Stimulated activated naive CD8-positive, alpha-beta T cell treated with anti-CD3 and anti-CD28 coated beads, Interleukin-15, amount 100 ng/mL, for 72 hours (primary cell): Measurements from ENCODE around the gene CCDC34.
A peak's percentile ranks its signal among the peaks of the same experiment; 100 is the strongest.

Source experiments
- ATAC-seq: fragments of 150-1000 bp; cut with Tn5 transposase; 2 replicates; pipeline ENCODE4 v1.10.0; 2021; ENCODE audit warnings: mild to moderate bottlenecking, moderate library complexity
- DNase-seq, 2 donors: peaks; one replicate each; pipeline ENCODE4 v3.0.0; 2021 to 2022
- H3K27ac Mint-ChIP-seq, 2 donors: one replicate each; pipeline ENCODE4 v1.8.0; 2022; ENCODE audit warnings: mild to moderate bottlenecking in 2 of 2, mixed read lengths in 2 of 2, moderate library complexity in 2 of 2
- H3K27me3 Mint-ChIP-seq: one replicate; pipeline ENCODE4 v1.8.0; 2022; ENCODE audit warnings: mixed read lengths
- H3K4me1 Mint-ChIP-seq: one replicate; pipeline ENCODE4 v1.8.0; 2022; ENCODE audit warnings: mild to moderate bottlenecking, mixed read lengths
- H3K4me3 Mint-ChIP-seq, 2 donors: one replicate each; pipeline ENCODE4 v1.8.0; 2022; ENCODE audit warnings: mild to moderate bottlenecking in 2 of 2, mixed read lengths in 2 of 2, moderate library complexity in 1 of 2
- H3K9me3 Mint-ChIP-seq, 2 donors: one replicate each; pipeline ENCODE4 v1.8.0; 2022; ENCODE audit warnings: mixed read lengths in 2 of 2

CCDC34 gene

DNA sequence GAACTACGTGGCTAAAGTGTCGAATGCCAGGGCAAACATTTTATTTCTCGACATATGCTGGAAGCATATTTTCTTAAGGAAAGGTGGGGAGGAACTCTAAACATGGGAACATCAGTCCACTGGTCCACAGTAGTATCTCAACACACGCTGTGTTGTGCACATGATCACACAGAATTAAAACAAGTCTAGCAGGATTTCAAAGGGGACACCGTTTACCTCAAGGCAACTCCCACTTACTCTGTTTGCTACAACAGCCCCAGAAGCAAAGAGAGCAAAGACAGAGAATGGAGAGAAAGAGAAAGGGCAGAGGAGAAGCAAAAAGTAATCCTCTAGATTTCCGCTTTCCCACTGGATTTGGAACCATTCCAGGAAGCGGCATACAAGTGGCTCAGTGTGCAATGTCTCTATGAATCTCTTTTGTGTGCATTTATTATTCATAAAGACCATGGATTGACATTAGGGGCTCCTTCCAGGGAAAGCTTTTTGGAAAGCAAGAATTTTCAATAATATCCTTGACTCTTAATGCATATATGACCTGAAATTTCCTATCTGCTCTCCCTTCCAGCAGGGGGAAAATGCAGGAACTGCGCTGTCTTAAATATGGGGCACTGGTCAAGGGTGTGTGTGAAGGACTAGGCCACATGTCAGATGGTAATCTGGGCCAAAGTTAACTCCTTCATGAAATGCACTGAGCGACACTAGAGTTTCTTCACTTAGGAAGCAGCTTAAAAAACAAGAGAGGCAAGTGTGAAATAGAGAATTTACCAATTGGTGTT lies 34.8 kb upstream of the CCDC34 start:
- H3K4me3 Mint-ChIP-seq: no peak overlapping the region
- DNase-seq (no peak), ATAC-seq (no peak)
- no peak overlapping the region for H3K27ac Mint-ChIP-seq
- peaks cover 8% of the 10 kb centered on the region for H3K27me3 Mint-ChIP-seq
- H3K9me3 Mint-ChIP-seq: no peaks in the 10 kb centered on the region
- no peaks in the 10 kb centered on the region for H3K4me1 Mint-ChIP-seq

DNA sequence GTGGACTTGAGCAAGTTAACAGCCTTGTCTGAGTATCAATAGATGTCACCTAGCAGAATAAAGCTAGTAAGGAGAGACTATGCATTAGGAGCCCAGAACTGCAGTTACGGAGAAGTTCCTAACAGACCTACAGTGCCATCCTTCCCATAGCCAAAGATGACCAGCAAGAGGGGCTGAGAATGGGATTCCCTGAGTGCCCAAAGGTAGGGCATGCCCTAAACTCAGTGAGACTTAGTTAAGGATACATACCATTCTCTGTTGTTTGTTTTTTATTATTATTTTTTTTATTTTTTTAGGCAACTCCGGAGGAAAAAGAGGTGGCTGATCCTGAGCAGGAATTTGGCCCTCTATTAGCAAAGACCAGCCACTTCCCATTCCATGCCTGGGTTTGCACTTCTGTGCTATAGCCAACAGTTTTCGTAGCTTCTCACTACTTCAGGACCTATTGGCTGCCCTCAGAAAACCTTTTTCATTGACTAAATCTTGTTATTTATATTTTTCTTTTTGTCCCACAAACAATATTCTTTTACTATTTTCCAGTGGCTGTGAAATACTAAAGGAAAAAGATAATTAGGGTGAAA lies 33.3 kb upstream of the CCDC34 start:
- H3K4me1 Mint-ChIP-seq: no peaks in the 10 kb centered on the region
- DNase-seq (no peak), ATAC-seq (no peak)
- no peak overlapping the region for H3K27ac Mint-ChIP-seq
- no peak overlapping the region for H3K4me3 Mint-ChIP-seq
- H3K27me3 Mint-ChIP-seq: peaks cover 8% of the 10 kb centered on the region
- H3K9me3 Mint-ChIP-seq: no peaks in the 10 kb centered on the region

DNA sequence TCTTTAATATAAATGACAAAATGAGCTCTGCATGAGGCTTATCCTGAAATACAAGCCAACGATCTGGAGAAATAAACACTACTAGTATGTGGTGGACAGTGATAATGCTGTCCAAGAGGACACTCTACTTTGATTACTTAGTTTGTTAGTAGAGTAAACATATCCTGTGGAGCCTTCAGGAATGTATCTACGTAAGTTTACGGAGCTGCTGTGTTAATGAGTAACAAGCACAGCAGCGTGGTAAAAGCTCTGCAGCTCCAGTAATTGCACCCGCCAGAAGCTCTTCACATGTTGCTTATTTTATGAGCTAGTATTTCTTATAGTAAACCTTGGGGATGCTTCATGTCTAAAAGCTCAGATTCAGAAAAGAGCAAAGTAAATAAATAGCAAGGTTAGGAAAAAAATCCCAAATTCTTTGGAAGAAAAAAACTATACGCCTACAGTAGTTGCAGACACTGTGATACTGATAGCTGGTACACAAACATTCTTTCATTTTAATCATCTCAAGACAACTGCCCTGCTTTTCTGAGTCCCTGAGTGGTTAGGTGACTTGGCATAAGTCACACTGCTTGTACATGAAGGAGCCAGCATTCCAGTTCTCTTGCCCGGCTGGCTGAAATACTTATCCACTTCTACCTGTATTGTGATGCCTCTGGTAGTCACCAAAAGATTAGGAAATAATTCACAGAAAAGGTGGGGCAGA lies 32.7 kb upstream of the CCDC34 start:
- no peak for DNase-seq
- no peaks in the 10 kb centered on the region for H3K9me3 Mint-ChIP-seq

DNA sequence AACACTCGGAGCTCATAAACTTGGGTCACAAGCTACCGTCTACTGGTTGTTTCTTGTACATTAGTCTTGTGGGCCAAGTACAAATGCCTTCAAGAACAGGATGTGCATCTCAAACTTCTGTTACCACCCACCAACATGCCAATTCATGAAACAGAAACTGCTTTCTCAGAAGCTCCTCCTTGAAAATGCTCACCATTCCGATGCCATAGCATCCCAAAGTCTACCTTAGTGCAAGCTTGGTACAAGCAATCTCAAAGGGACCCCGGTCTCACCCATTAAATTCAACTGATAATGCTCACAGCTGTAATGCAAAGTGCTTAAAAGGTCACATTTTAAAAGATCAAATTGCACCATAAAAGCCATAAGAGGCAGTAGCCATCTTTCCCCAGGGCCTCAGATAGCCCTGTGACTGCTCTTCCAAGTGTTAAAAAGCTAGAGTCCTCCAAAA lies 31.8 kb upstream of the CCDC34 start:
- DNase-seq (no peak), ATAC-seq (no peak)
- H3K4me1 Mint-ChIP-seq: no peaks in the 10 kb centered on the region
- H3K27ac Mint-ChIP-seq: no peak overlapping the region
- no peaks in the 10 kb centered on the region for H3K9me3 Mint-ChIP-seq
- no peak overlapping the region for H3K4me3 Mint-ChIP-seq
- peaks cover 8% of the 10 kb centered on the region for H3K27me3 Mint-ChIP-seq

More for the DNA sequence above, 32.7 kb upstream of the CCDC34 start:
- Mint-ChIP-seq H3K27me3 (peaks cover 8% of the 10 kb centered on the region), H3K4me1 (no peaks in the 10 kb centered on the region), H3K4me3 (no peak overlapping the region), H3K27ac (no peak overlapping the region)
- no peak for ATAC-seq

DNA sequence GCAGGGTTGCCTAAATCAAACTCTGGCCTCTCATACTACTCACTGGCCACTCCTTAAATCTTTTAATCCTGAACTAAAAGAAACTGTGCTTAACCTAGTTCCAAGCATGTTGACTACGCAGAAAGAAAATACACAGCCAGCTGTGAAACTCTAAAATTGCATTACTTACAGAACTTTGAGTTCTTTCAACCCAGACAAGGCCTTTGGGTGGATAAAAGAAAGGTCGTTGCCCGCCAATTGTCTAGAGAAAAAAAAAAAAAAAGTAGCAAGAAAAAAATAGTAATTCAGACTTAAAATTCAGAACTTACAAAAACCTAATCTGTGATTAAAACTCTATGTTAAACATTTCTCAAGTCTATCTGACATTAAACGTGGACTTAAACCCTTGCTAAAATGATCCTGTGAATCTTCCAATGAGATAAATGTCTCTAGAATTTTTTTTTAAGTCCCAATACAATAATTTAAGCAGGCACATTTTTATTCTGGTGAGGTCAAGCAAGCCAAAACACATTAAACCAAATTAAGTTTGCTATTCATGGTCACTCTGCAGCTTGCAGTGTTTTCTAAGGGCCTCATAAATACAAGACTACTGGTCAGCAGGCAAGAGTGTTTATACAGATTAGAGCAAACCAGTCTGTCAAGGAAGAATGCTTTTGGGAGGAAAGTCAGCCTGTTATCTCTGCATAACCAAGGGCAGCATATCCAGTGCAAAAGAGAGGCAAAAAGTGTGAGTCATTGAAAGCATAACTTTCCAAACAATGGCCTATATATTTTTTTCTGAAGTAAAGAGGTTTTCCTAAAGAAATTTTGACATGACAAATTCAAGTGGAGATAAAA lies 29.5 kb upstream of the CCDC34 start:
- Mint-ChIP-seq H3K4me3 (no peak overlapping the region), H3K27me3 (peaks cover 6% of the 10 kb centered on the region), H3K4me1 (peaks cover 6% of the 10 kb centered on the region), H3K27ac (no peak overlapping the region), H3K9me3 (no peaks in the 10 kb centered on the region)
- ATAC-seq: no peak
- no peak for DNase-seq

DNA sequence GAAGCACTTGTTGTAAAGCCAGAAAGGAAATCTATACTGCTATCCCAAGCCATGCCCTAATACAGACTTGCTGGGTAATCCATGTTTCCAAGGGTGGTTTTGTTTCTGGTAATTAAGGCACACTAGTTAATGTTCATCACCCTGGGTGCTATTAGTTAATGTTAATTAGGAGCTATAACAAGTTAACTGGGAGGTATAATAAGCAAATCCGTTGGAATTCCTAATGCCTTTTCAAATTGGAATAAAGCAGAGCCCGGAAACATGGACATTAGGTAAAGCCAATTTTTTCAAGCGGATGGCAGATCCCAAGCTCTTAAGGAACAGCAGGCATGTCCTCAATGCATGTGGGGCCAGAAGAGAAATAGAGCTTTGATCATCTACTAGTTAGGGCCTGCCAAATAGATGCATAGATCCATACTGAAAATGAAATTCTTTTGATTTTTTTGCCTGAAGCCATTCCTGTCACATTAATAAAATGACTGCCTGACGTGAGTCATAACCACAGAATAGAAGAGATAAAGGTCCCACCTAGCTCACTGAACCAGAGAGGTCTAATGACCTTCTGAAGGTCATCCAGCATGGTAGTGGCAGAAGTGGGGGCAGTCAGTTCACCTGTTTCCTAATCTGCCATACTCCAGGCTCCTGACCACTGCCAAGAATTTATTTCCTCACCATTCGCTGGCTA lies 28.5 kb upstream of the CCDC34 start:
- Mint-ChIP-seq H3K27ac (no peak overlapping the region), H3K27me3 (peaks cover 7% of the 10 kb centered on the region), H3K4me3 (no peak overlapping the region), H3K4me1 (peaks cover 6% of the 10 kb centered on the region), H3K9me3 (no peaks in the 10 kb centered on the region)
- DNase-seq (no peak), ATAC-seq (no peak)

DNA sequence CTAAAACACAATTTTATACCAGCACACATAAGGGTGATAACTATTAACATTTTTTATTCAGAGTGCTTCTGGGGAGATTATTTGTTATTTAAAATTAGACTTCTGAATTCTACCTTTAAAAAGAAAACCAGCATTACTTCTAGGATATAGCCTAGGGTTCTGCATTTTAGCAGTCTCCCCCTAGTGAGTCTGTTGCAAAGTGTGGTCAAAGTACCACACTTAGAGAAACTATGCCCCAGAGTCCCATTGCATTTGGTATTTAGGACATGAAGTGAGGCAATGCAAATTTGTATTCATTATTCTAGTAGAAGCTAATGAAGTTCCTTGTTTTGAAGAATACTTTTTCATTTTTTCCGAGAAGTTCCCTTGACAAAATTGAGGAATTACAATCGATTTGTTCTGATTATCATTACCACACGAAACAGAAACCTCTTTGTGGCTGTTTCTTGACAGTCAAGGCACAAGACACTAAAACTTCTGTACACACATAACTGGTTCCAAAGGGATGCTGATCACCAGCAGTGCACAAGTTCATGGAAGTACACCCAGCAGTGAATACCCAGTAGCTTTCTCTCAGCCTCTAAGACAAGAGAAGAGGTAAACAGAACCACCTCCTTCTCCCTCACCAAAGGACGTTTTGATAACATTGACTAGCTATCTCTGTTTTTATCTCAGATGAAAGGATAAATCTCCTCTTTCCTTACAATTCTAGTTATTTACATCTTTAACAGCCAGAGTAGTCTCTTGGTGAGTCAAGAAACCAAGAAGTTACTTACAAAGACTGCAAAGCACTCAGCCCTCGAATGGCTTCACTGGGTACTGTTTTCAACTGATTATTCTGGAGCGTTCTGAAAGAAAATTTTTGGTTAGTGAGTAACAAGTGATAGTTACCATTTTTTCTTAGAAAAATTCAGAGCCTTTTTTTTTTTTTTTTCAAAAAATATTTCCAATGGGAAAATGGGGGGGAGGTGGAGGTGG lies 27.6 kb upstream of the CCDC34 start:
- DNase-seq (no peak), ATAC-seq (no peak)
- Mint-ChIP-seq H3K27me3 (peaks cover 7% of the 10 kb centered on the region), H3K27ac (no peak overlapping the region), H3K4me1 (peaks cover 6% of the 10 kb centered on the region), H3K4me3 (no peak overlapping the region), H3K9me3 (no peaks in the 10 kb centered on the region)

DNA sequence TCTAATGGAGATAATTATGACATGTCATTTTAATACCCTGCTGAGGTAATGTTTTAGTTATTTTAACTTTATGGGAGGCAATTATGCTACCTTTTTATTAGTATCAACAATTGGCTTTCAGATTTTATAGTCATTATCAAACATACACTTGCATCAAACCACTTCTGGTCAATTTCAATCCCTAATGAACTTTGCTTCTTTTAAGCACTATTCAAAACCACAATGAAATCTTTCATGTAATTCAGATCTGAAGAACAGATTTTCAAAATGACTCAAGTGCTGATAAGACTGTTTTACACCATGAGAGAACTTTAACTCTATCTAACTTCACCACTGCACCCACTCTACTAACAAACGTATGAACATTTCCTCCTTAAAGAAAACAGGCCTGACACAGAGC lies 25.9 kb upstream of the CCDC34 start:
- no peak for DNase-seq
- Mint-ChIP-seq H3K4me1 (peaks cover 6% of the 10 kb centered on the region), H3K9me3 (no peaks in the 10 kb centered on the region), H3K27me3 (peaks cover 7% of the 10 kb centered on the region), H3K27ac (no peak overlapping the region), H3K4me3 (no peak overlapping the region)
- no peak for ATAC-seq

DNA sequence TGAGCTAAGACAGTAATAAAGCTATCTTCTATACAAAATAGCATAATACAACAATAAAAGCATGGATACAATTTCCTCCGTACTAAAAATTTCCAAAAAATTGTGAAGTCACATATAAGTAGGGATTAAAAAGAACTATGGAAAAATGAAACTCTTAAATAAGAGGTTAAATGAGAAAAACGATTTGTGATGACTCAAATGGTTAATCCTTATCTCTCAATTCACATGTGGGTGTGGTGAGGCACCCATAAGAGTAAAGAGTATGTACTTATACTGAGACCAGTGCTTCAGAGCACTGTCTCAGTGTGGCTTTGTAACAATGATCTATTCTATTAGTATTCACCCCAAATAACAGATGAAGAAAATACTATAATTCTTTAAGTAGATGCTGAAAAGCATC lies 25.0 kb upstream of the CCDC34 start:
- no peak for DNase-seq
- Mint-ChIP-seq H3K4me3 (no peak overlapping the region), H3K4me1 (peaks cover 6% of the 10 kb centered on the region), H3K9me3 (no peaks in the 10 kb centered on the region), H3K27me3 (peaks cover 7% of the 10 kb centered on the region), H3K27ac (no peak overlapping the region)
- ATAC-seq: peak; percentile 59

DNA sequence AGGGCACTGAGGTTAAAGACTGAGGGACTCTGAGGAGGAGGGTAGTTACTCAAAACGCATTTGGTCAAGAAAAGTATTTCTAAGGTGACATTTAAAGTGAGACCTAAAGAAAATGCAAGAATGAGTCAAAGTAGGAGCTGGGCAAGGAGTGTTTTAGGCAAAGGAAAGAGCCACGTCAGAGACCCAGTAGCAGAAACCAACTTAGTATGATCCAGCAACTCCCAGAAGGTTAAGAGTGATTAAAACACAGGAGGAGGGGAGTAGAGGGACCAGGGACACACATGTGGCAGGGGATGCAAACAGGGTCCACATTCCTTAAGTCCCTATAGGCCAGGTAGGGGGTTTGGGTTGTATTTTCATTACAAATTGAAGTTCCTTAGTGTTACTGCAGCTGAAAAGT lies 24.3 kb upstream of the CCDC34 start:
- H3K4me3 Mint-ChIP-seq: no peak overlapping the region
- H3K27ac Mint-ChIP-seq: no peak overlapping the region
- DNase-seq: no peak
- ATAC-seq: no peak
- peaks cover 6% of the 10 kb centered on the region for H3K4me1 Mint-ChIP-seq
- H3K27me3 Mint-ChIP-seq: peaks cover 7% of the 10 kb centered on the region
- H3K9me3 Mint-ChIP-seq: no peaks in the 10 kb centered on the region

DNA sequence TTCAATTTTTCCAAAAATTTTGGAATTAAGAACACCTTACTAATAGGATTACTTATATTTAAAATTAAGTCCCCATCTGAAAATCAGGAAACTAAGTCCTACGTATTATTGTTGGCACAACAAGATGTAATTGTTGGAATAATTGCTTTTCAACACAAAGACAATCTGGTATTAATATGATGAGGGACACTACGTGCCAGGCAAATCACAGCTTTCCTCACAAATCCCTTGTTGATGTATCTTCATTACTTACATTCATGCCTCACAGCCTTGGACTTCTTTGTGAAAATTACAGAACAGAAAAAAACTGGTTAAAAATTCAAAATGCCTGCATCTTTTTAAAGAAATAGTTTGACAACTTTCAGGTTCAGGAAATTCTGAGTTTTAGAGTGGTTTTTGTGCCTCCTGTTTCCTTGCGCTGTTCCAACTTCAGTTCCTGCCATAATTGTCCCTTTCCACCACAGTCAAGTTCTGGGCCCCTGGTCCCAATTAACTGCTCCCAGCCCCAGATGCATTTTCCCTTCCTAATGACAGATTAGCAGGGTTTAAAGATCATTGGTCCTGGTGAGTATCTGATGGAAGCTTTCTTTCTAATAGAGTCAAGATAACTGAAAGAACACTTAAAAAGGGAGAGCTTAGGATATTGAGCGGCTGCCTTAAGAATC lies 23.3 kb upstream of the CCDC34 start:
- Mint-ChIP-seq H3K4me3 (no peak overlapping the region), H3K4me1 (peaks cover 6% of the 10 kb centered on the region), H3K27ac (no peak overlapping the region), H3K27me3 (peaks cover 7% of the 10 kb centered on the region), H3K9me3 (no peaks in the 10 kb centered on the region)
- DNase-seq (no peak), ATAC-seq (no peak)

DNA sequence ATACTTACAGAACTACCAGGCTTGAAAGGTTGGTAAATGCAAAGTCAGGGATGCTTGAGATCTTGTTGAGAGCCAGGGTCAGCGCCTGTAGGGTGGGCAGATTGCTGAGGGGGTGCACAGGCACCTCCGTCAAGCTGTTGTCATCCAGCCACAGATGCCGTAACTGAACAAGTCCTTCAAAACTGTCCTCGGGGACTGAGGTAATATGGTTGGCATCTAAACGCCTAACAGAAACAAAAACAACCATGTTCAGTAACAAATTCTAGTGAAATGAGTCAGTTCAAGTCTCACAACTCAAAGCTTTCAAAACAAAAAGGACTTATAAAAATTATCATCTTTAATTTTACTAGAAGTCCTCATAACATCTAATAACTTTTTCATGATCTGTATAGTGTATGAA lies 22.2 kb upstream of the CCDC34 start:
- H3K27me3 Mint-ChIP-seq: peaks cover 7% of the 10 kb centered on the region
- ATAC-seq (no peak), DNase-seq (no peak)
- H3K9me3 Mint-ChIP-seq: no peaks in the 10 kb centered on the region
- no peak overlapping the region for H3K4me3 Mint-ChIP-seq
- H3K27ac Mint-ChIP-seq: no peak overlapping the region
- peaks cover 6% of the 10 kb centered on the region for H3K4me1 Mint-ChIP-seq

DNA sequence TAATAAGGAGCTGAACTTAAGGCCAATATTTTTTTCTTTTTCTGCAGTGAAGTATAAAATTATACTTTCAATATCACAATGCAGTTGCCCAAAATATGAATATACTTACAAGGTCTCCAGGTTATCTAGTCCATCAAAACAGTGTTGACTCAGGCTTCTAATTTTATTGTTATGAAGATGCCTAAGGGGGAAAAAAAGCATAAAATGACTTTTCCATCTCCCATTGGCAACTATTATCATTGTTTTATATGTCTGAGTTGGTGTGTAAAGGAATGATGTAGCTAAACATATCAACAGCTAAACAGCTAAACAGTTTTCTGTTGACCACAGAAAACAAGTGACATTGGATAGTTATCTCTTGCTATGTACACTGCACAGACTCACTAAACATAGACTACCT lies 21.2 kb upstream of the CCDC34 start:
- Mint-ChIP-seq H3K27ac (no peak overlapping the region), H3K9me3 (no peaks in the 10 kb centered on the region), H3K27me3 (peaks cover 7% of the 10 kb centered on the region), H3K4me1 (peaks cover 5% of the 10 kb centered on the region), H3K4me3 (no peak overlapping the region)
- no peak for DNase-seq
- no peak for ATAC-seq

DNA sequence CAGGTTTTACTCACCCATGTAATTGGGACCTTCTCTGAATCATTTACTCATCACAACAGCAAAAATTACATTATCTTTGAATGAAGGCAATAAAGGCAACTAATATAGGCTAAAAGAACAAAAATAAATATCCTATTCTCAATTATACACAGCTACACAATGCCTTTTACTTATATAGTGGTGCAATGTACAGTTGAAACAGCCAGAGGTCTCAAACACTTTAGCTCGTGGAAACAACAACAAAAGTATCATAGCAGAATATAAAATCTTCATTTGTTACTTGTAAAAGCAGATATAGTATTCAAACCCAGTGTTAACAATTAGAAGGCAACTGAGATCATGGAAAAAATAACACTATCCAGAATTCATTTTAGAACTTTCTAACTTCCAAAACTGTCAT lies 20.6 kb upstream of the CCDC34 start:
- no peak for DNase-seq
- H3K27ac Mint-ChIP-seq: no peak overlapping the region
- H3K4me3 Mint-ChIP-seq: no peak overlapping the region
- H3K9me3 Mint-ChIP-seq: no peaks in the 10 kb centered on the region
- H3K4me1 Mint-ChIP-seq: no peaks in the 10 kb centered on the region
- peaks cover 7% of the 10 kb centered on the region for H3K27me3 Mint-ChIP-seq
- ATAC-seq: no peak
